ENCODE measurements around the gene REV3L.

Gene REV3L

DNA sequence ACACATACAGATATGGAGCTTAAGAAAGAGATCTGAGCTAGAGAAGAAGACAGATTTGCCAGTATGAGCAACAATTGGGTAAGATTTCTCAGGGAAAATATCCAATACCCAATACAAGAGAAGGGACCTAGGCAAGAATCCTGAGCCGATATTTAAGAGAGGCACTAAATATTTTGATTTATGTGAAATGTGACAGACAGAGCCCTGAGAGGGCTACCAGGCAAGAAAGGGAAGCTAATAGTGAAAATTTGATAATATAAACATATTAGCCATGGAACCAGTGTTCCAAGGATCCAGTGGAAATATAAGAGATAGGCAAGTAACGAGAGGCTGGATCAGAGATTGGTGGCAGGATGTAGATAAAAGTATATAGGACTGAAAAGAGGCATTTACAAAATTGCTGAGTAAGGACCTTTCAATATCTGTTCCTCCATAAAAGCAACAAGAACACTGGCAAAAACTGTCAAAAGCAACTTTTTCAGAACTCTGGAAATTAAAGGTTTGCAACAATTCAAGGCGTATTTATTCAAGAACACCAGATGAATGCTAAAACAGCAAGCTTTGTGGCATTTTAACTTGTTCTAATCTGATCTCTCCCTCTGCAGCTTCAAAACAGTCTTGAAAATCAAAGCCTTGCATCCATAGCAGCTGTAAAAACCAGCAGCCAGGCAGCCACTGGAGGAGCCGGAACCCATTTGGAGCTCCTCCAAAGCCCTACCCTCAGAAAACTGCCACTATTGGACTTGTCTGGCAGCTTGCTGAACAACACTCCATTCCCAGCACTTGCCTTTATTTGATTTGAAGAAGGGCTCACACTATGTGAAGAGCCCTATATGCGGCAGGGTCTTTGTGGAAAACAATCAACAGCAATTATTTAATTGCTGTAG, 58.8 kb downstream of the REV3L start:
- Histone ChIP-seq H4K20me1 (ENCODE audit: insufficient read depth, low read length, poor library complexity, severe bottlenecking) (peaks cover 71% of the 10 kb centered on the region), H3K27me3 (ENCODE audit: insufficient read depth, low read length, poor library complexity, severe bottlenecking) (no peaks in the 10 kb centered on the region), H3K4me1 (ENCODE audit: insufficient read depth, low read length, poor library complexity, severe bottlenecking) (peaks cover 53% of the 10 kb centered on the region), H3F3A (ENCODE audit: low read depth) (no peaks in the 10 kb centered on the region), H3K9me3 (ENCODE audit: insufficient read depth, low read depth, low read length) (peaks cover 10% of the 10 kb centered on the region), H2AFZ (ENCODE audit: low read length) (no peak overlapping the region), H3K4me2 (ENCODE audit: low read depth, low read length, poor library complexity, severe bottlenecking) (peak overlapping the region; percentile 46), H3K9ac (ENCODE audit: low read depth, low read length, poor library complexity, severe bottlenecking) (no peak overlapping the region), H3K79me2 (ENCODE audit: insufficient read depth, low read length) (peaks cover 93% of the 10 kb centered on the region), H3K9me2 (replicated peaks; ENCODE audit: low read depth, low read length) (no peaks in the 10 kb centered on the region), H3K36me3 (ENCODE audit: insufficient read depth, low read length) (no peaks in the 10 kb centered on the region), H3K4me3 (ENCODE audit: low read length, poor library complexity, severe bottlenecking) (no peak overlapping the region)
- TF ChIP-seq, protein P1, sequence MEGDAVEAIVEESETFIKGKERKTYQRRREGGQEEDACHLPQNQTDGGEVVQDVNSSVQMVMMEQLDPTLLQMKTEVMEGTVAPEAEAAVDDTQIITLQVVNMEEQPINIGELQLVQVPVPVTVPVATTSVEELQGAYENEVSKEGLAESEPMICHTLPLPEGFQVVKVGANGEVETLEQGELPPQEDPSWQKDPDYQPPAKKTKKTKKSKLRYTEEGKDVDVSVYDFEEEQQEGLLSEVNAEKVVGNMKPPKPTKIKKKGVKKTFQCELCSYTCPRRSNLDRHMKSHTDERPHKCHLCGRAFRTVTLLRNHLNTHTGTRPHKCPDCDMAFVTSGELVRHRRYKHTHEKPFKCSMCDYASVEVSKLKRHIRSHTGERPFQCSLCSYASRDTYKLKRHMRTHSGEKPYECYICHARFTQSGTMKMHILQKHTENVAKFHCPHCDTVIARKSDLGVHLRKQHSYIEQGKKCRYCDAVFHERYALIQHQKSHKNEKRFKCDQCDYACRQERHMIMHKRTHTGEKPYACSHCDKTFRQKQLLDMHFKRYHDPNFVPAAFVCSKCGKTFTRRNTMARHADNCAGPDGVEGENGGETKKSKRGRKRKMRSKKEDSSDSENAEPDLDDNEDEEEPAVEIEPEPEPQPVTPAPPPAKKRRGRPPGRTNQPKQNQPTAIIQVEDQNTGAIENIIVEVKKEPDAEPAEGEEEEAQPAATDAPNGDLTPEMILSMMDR (conservative IDR thresholded peaks at IDR 0.05; ENCODE audit: low read length) = no peak
- no peak for TF ChIP-seq EZH2phosphoT487 (IDR thresholded peaks at IDR 0.05; ENCODE audit: borderline replicate concordance)

DNA sequence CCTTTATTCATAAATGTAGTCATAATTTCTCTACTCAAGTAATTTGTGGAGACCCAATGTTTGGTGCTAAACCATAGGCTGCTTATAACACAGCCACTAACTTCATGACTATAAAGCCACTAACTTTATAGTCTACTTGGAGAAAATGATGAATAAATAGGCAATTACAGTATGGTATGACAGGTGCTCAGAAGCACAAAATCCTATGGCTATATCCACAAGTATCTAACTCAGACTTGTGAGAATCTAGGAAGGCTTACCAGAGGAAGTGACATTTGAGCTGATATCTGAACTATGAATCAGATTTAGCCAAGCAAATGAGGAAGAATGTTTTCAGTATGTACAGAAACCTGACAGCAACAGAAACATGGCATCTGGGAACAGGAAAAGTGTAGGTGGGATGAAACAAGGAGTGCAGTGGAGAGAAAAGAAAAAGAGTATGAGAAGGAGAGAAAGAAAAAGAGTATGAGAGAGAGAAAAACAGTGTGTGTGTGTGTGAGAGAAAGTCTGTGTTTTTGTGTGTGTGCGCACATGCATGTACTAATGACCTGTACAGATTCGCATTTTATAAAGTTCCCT, 59.9 kb downstream of the REV3L start:
- no peak for TF ChIP-seq EZH2phosphoT487 (IDR thresholded peaks at IDR 0.05; ENCODE audit: borderline replicate concordance)
- TF ChIP-seq, protein P1 (conservative IDR thresholded peaks at IDR 0.05; ENCODE audit: low read length) = no peak
- Histone ChIP-seq H3K36me3 (ENCODE audit: insufficient read depth, low read length) (no peaks in the 10 kb centered on the region), H2AFZ (ENCODE audit: low read length) (no peak overlapping the region), H3K4me1 (ENCODE audit: insufficient read depth, low read length, poor library complexity, severe bottlenecking) (peaks cover 56% of the 10 kb centered on the region), H3K27me3 (ENCODE audit: insufficient read depth, low read length, poor library complexity, severe bottlenecking) (no peaks in the 10 kb centered on the region), H3K9me2 (replicated peaks; ENCODE audit: low read depth, low read length) (no peaks in the 10 kb centered on the region), H3F3A (ENCODE audit: low read depth) (no peaks in the 10 kb centered on the region), H3K4me3 (ENCODE audit: low read length, poor library complexity, severe bottlenecking) (no peak overlapping the region), H3K4me2 (ENCODE audit: low read depth, low read length, poor library complexity, severe bottlenecking) (no peak overlapping the region), H3K79me2 (ENCODE audit: insufficient read depth, low read length) (peaks cover 93% of the 10 kb centered on the region), H3K9me3 (ENCODE audit: insufficient read depth, low read depth, low read length) (peaks cover 3% of the 10 kb centered on the region; the same call in 1 of the 2 replicates), H4K20me1 (ENCODE audit: insufficient read depth, low read length, poor library complexity, severe bottlenecking) (peaks cover 81% of the 10 kb centered on the region), H3K9ac (ENCODE audit: low read depth, low read length, poor library complexity, severe bottlenecking) (no peak overlapping the region)

DNA sequence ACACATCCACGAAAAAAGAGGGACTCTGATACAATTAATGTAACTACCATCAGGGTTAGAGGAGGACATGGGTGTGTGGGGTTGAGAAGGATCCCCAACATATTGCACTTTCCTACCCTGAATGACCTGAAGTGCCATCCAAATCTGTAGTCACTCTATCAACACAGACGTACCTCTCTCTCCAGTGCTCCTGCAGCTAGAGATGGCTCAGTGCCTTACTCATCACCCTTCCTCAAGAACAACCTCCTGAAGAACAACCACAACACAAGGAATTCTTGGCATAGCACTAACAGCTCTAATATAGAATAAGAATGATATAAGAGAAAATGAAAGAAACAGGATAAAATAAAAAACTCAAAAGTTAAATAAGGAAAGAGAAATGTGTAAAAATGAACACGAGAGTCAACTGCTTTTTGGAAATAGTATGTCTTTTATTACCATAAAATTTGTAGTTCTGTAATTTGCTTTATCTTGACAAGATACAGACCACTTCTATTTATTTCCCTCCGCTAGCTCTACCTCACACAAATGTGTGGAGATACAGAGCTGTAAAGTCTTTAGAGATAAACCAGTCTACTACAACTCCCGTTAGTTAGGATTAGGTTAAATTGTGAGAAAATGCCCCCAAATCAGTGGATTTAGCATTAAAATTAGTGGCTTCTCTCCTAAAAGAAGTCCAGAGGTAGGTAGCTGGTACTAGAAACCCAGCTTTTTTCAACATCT, 63.9 kb downstream of the REV3L start:
- H3K79me2 ChIP-seq (ENCODE audit: insufficient read depth, low read length) = peaks cover 75% of the 10 kb centered on the region
- no peak overlapping the region for H2AFZ ChIP-seq (ENCODE audit: low read length)
- H3K9me2 ChIP-seq (replicated peaks; ENCODE audit: low read depth, low read length) = no peaks in the 10 kb centered on the region
- no peak overlapping the region for H3K9ac ChIP-seq (ENCODE audit: low read depth, low read length, poor library complexity, severe bottlenecking)
- no peaks in the 10 kb centered on the region for H3K9me3 ChIP-seq (ENCODE audit: insufficient read depth, low read depth, low read length)
- H4K20me1 ChIP-seq (ENCODE audit: insufficient read depth, low read length, poor library complexity, severe bottlenecking) = peaks cover 65% of the 10 kb centered on the region
- no peaks in the 10 kb centered on the region for H3F3A ChIP-seq (ENCODE audit: low read depth)
- no peaks in the 10 kb centered on the region for H3K27me3 ChIP-seq (ENCODE audit: insufficient read depth, low read length, poor library complexity, severe bottlenecking)
- no peak for TF ChIP-seq EZH2phosphoT487 (IDR thresholded peaks at IDR 0.05; ENCODE audit: borderline replicate concordance)
- TF ChIP-seq, protein P1 (conservative IDR thresholded peaks at IDR 0.05; ENCODE audit: low read length) = no peak
- peaks cover 12% of the 10 kb centered on the region; the same call in 1 of the 2 replicates for H3K36me3 ChIP-seq (ENCODE audit: insufficient read depth, low read length)
- H3K4me3 ChIP-seq (ENCODE audit: low read length, poor library complexity, severe bottlenecking) = no peak overlapping the region
- H3K4me2 ChIP-seq (ENCODE audit: low read depth, low read length, poor library complexity, severe bottlenecking) = no peak overlapping the region
- peaks cover 36% of the 10 kb centered on the region for H3K4me1 ChIP-seq (ENCODE audit: insufficient read depth, low read length, poor library complexity, severe bottlenecking)

All from Loucy (cell line).